ENCODE results near the gene TSPOAP1.

Gene TSPOAP1

DNA sequence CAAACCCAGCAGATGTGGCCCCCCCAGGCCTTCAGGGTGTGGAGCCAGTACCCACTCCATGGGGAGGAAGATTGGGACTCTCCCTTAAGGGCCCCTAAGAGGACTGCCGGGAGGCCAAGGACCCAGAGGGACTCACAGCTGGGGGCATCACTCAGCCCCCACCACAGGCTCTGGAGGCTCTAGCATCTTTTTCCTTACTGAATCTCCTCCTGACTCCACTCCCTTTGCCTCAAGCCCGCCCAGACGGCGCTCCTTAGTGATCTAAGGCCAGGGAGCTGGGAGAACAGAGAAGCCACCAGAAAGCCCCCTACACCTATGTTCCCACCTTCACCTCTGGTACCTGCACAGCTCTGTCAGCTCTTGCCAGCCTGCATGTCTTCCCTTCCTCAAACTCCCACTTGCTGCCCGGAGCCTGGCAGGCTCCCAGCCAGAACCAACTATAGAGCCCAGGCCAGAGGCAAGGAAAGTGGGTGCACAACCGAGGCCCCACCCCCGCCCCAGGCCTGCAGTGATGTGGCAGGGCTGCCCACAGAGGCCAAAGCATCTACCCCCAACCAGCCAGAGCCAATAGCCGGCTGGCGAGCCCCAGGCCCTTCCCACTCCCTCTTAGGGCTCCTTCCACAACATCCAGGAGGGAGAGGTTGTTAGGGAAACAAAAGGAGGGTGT lies 25.5 kb downstream of the TSPOAP1 start:
- no peak for DNase-seq

DNA sequence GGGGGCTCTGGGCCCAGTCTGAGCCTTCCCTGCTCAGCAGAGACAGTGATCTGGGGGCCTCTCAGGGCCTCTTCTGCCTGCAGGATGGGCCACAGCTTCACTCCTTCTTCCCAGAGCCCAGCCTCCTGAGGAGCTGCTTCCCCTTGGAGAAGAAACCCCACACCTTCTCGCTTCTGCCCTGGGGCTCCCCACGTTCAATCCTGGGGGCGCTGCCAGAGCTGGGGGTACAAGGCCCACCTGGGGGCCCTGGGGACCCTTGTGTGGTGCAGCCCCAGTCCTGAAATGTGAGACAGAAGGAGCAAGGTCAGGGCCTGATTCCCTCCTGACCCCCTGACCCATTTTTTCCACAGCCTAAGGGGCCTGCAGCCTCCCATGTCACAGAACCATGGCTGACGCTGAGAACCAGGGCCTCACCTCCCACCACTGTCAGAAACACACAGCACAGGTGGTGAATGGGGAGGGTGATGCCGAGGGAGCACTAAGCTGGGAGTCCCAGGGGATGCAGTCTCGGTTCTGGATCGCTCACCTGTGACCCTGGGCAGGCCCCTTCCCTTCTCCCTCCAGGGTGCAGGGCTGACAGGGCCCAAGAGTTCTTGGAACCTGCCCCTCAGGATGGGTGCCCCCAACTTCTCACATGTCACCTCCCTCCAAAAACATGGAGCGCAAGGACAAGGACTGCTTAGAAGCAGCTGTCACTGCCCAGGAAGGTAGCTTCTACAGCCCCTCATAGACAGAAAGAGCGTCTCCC lies 26.2 kb downstream of the TSPOAP1 start:
- DNase-seq: no peak

DNA sequence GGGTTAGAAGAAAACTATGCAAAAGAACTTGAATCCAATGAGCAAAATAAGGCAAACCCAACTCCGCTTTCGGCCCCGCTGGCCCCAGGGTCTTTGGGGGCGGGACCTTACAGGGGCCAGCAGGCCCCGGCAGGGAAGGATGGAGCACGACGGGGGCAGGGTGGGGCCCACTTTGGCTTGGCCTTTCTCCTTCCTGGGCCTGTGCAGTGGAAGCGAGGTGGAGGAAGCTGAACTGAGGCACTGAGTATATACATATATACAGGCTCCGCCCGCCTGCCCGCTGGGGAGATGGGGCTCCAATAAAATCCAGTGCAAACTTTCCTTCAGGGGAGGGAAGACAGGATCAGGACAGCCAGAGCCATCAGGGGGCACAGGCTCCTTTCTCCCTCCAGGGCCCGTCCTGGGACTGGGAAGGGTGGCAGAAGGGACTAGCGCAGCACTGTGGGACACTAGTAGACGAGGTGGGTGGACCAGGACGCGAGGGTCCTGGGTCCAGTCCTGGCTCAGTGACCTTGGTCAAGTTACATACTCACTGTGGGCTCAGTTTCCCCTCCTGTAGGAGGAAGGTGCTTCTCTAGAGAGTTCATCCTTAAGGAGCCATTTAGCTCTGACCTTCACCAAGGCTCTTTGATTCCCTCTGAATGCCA lies 27.0 kb downstream of the TSPOAP1 start:
- no peak for DNase-seq

- DNase-seq: no peak
Observed at GRCh38 chr17:58300336-58300735, 28.3 kb downstream of the TSPOAP1 start.

- no peak for DNase-seq
Observed at GRCh38 chr17:58294034-58294433, 34.6 kb downstream of the TSPOAP1 start.

- DNase-seq: no peak
Observed at GRCh38 chr17:58291246-58291645, 37.3 kb downstream of the TSPOAP1 start.

DNA sequence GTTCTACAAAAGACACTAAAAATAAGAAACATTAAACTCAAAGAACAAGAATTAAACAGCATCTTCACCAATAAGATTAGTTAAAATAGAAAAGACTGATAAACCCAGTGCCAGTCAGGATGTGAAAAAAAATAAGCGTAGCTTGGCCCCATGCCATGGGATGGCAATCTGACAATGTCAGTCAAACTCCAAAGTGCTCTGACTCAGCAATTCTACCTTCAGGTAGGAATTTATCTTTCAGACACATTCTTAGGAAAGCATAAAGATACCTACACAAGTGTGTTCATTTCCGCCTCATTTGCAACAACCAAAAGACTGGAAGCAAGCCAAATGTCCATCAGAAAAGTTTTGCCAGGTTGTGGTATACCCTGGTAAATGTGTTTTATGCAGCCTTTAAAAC lies 38.7 kb downstream of the TSPOAP1 start:
- DNase-seq: peak; percentile 72

DNA sequence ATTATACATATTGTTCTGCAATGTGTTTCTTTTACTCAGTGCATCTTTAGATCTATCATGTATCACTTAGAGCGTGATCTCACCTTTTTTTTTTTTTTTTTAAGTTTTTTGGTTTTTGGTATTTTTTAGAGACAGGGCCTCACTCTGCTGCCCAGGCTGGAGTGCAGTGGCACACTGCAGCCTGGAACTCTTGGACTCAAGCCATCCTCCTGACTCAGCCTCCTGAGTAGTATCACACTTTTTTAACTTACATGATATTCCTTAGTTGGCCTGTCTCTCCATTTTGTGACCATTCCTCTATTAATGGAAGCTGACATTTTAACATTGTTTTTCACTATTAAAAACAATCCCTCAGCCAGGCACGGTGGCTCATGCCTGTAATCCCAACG lies 43.2 kb downstream of the TSPOAP1 start:
- DNase-seq: no peak

DNA sequence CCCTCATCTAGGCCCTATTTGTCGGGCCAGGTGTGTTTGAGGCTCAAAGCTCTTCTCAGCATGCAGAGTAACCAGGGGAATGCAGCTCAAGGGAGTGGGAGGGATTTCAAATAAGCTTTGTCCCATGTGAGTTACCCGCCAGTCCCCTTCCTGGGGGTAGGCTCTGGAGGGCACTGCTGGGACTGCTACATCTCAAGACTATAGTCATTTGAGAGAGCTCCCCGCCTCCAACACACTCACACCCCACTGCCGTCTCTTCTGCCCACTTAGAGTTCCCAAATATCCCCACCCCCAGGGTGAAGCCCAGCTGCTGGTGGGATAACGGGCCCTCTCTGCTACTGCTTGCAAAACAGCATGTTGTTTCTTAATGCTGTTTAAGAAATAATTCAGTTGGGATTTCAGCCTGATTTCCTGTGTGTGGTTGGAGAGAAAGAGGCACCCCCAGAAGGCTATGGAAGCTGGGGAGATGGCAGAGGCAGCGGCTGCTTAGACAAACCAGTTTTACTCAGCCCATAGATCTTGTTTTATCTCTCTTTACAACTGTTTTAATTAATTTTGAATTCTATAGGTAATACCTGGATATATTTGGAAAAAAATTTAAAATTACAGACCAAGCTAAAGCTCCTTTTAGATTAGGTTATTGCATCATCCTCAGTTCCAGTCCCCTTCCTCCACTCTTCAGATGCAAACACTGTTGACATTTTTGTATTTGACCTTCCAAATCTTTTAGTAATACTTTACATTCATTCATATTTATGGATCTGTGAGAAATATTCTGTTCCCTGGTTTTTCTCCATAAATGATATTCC lies 43.8 kb downstream of the TSPOAP1 start:
- no peak for DNase-seq

DNA sequence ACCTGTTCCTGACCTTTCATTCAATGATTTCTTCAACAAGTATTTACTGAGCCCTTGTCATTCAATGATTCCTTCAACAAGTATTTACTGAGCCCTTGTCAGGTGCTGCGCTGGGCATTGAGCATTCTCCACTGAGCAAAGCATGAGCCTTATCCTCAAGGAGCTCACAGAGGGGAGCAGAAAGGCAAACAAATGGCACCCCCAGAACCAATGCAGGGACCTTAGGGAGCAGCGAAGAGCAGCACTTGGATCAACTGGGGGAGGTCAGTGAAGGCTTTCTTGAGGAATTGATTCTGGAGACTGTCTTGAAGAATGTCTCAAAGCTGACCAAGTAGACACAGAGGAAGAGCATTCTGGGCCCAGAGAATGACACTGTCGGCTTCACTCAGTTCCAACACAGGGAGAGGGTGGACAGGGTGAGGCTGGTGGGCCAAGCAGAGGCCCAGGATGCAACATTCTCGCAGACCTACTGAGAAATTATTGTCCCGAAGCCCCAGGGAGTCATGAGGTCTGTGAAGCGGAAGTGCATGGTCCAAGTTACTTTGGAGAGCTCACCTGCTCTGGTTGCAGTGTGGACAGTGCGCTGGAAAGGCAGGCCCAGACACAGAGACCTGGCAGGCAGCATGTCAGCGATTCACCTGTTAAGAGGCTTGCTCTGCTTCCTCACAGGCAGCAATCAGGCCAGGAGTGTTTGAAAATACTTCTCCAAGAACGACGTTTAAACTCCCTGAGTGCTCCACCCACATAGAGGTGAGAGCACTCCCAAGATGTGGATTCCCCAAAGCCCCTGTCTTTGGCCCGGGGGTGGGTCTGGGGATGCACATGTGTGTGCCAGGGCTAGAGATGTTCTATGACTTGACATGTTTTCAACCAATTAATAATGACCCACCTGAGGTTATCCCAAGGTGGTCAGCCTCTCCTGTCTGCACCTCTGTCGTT lies 44.7 kb downstream of the TSPOAP1 start:
- peak; percentile 42 for DNase-seq

GRCh38 chr17:58282442-58282841 lies 46.2 kb downstream of the TSPOAP1 start:
- no peak for DNase-seq

DNA sequence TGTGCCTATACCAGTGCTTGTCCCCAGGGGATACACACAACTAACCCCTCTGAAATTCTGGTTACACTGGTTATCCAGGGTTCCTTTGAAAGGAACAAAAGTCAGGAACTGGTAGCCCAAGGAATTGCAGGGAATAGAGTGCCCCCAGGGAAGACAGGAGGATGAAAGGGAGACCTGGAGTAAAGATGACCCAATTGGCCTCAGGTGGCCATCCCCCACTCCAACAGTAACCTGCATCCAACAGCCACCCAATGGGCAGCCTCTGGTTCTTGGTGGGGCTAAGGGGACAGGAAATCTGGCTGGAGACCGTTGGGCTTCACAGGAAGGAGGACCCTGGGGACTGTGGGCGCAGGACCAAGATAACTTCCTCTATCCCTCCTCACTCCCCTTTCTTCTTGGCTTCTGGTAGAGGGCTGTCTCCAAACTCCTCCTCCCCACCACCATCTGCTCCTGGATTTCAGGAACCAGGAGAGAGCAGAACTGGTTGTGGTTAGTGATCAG lies 47.0 kb downstream of the TSPOAP1 start:
- peak; percentile 24 for DNase-seq

- no peak for DNase-seq
Observed at GRCh38 chr17:58280480-58281217, 47.9 kb downstream of the TSPOAP1 start, which contains the start of gene MPO. Gene MPO, minus strand, starts transcription at chr17:58280935. Its CDS starts 177 bp downstream, at chr17:58280758.

GRCh38 chr17:58279736-58280479 lies 48.7 kb downstream of the TSPOAP1 start:
- DNase-seq: peak; percentile 21

- peak; percentile 81 for DNase-seq
Observed at GRCh38 chr17:58279016-58279711, 49.4 kb downstream of the TSPOAP1 start.

DNA sequence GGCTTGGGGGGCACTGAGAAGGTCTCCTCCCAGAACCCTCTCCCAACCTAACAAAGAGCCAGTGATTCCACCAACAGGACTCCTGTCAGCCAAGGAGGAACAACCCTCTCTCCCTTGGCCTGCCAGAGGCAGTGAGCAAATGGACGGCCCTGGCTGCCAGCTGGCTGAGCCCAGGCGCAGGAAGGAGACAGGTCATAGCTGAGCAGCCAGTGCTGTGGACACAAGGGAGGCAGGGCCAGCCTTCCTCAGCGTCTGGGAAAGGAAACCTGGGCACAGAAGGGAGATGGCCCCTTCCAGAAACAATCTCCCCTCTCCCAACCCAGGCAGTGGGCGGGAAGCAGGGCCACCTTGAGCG lies 50.0 kb downstream of the TSPOAP1 start:
- DNase-seq: peak; percentile 80

- DNase-seq: no peak
Observed at GRCh38 chr17:58277802-58278595, 50.6 kb downstream of the TSPOAP1 start.

GRCh38 chr17:58277107-58277801 lies 51.3 kb downstream of the TSPOAP1 start:
- DNase-seq: peak; percentile 53

Measured in DMS53 (cell line).